Psoas muscle (tissue), 8 donors: ENCODE results near the gene ZFP69B. TPM values are rescaled to one million over a fixed set of nuclear protein-coding genes. Genes with fewer than 3 reads are reported as not detected.
A peak's percentile ranks its signal among the peaks of the same experiment; 100 is the strongest.

Source experiments
- ATAC-seq, 4 donors: fragments of 200-7000 bp; cut with Tn5 transposase; one replicate each; pipeline ENCODE4 v1.9.1; 2020; ENCODE audit warnings: moderate library complexity in 3 of 4, mild to moderate bottlenecking in 2 of 4
- DNase-seq, 2 donors: peaks; one replicate each; pipeline ENCODE4 v3.0.0-alpha.2; 2020
- H3K27ac ChIP-seq: fragments of 200-600 bp; one replicate; pipeline ENCODE4 v1.8.0; 2022
- H3K27me3 ChIP-seq, 3 donors: fragments of 200-600 bp in 1 of 3; one replicate each; pipeline versions ENCODE4 v1.6.1 to v1.8.0; 2013 to 2022; ENCODE audit warnings: low read length in 2 of 3, mild to moderate bottlenecking in 2 of 3, moderate library complexity in 1 of 3; ENCODE audit not compliant: insufficient read depth in 3 of 3
- H3K36me3 ChIP-seq, 2 donors: fragments of 200-600 bp in 1 of 2; one replicate each; pipeline versions ENCODE4 v1.6.1 to v1.8.0; 2013 to 2022; ENCODE audit warnings: low read depth in 1 of 2, mild to moderate bottlenecking in 1 of 2, moderate library complexity in 1 of 2; ENCODE audit not compliant: insufficient read depth in 1 of 2
- H3K4me1 ChIP-seq: fragments of 200-600 bp; one replicate; pipeline ENCODE4 v1.8.0; 2022
- H3K4me3 ChIP-seq: fragments of 200-600 bp; one replicate; pipeline ENCODE4 v1.8.0; 2022; ENCODE audit warnings: mild to moderate bottlenecking
- H3K9me3 ChIP-seq: fragments of 200-600 bp; one replicate; pipeline ENCODE4 v1.8.0; 2022
- CTCF ChIP-seq: fragments of 200-600 bp; IDR thresholded peaks from one replicate; pipeline ENCODE4 v1.8.0; 2022; ENCODE audit warnings: antibody characterized with exemption
- WGBS, 3 donors: extraction: QIAGEN DNeasy Blood & Tissue Kit; methylation state at CpG; one replicate each; pipeline versions ENCODE4 v1.1.6 to v1.1.7; 2013; 5-methylcytosine and 5-hydroxymethylcytosine counted together
- intact Hi-C, 2 donors: fragments of 100-400 bp; cut with DNase I; formaldehyde crosslinking; loops; one replicate each; pipeline versions ENCODE4 v1.11.0 to v1.14.2; 2022
- polyA plus RNA-seq, 3 donors: library from polyadenylated mRNA; stranded (reverse); fragments of 200-250 nt; gene quantifications; one replicate each; pipeline ENCODE4 v1.2.3, GENCODE V29; 2013
- total RNA-seq, 4 donors: library from RNA; stranded (reverse); fragmentation: NEBNext Ultra II Directional in 2 of 4; extraction: Animal tissue kit (Norgen Biotek cat#: 25700) in 2 of 4; gene quantifications; one replicate each; pipeline versions ENCODE4 v1.2.1 to v1.2.4, GENCODE V29; 2021 to 2023
- donor health status: healthy with polysubstance abuse.
- donor health status: DM: no; HTN: no; CAD: no; lungs with moderate emphysema.
- donor health status: Bipolar disorder and iron deficiency.
- donor health status: healthy.
- donor health status: DM: yes; HTN: yes; CAD: no.
- donor health status: DM: no; HTN: no; CAD: no.
- donor health status: DM: no; HTN: no; CAD: no.
- donor health status: DM: yes; HTN: yes; CAD: no.

Gene ZFP69B
- total and polyA plus RNA-seq, 7 donors = 0.25 to 1.4 (median 0.54) TPM

GRCh38 chr1:40476924-40477677, 26.8 kb downstream of the ZFP69B start, which contains the start of gene ZFP69:
TSS of gene ZFP69 (plus strand) at chr1:40477290. CDS start at chr1:40479362, 2,072 bp downstream.
- WGBS, 3 donors = 0% methylated on average over 47 to 65 of the region's 65 CpGs
- Histone ChIP-seq H3K4me1 (peaks cover 5% of the 10 kb centered on the region), H3K27ac (peak within 1 kb of the TSS; percentile 30), H3K4me3 (peak within 1 kb of the TSS; percentile 78), H3K9me3 (peaks cover 20% of the 10 kb centered on the region), H3K27me3 (peaks cover 0 to 35% (median 0%) of the 10 kb centered on the region in 3 donors), H3K36me3 (no peaks in the 10 kb centered on the region)
- no peak for TF ChIP-seq CTCF
- intact Hi-C loops = no loop called here
- peak; percentile 77 to 82 for DNase-seq
- peak; percentile 37 to 81 (median 68) for ATAC-seq

- no peaks in the 10 kb centered on the region for H3K36me3 ChIP-seq
- peak overlapping the region; percentile 78 for H3K4me3 ChIP-seq
- intact Hi-C loops = no loop called here
- H3K9me3 ChIP-seq = peaks cover 20% of the 10 kb centered on the region
- ATAC-seq = peak in 2 of 4 donors; percentile 30 to 32
- H3K27ac ChIP-seq = peak overlapping the region; percentile 30
- no peak for DNase-seq
- no peak for TF ChIP-seq CTCF
- H3K27me3 ChIP-seq = peaks cover 0 to 35% (median 0%) of the 10 kb centered on the region in 3 donors
- 1 to 2% (median 1%) methylated on average over 17 of the region's 17 CpGs for WGBS, 3 donors
- peaks cover 5% of the 10 kb centered on the region for H3K4me1 ChIP-seq
These were observed 27.4 kb downstream of the ZFP69B start for GRCh38 chr1:40477678-40478053.

- intact Hi-C loops = no loop called here
- 26 to 37% (median 36%) methylated on average over 2 of the region's 2 CpGs for WGBS, 3 donors
- ATAC-seq (no peak), DNase-seq (no peak)
- Histone ChIP-seq H3K4me1 (peaks cover 5% of the 10 kb centered on the region), H3K4me3 (peak overlapping the region; percentile 78), H3K27me3 (peaks cover 0 to 35% (median 0%) of the 10 kb centered on the region in 3 donors), H3K36me3 (no peaks in the 10 kb centered on the region), H3K27ac (no peak overlapping the region), H3K9me3 (peaks cover 16% of the 10 kb centered on the region)
- TF ChIP-seq CTCF = no peak
These were observed 28.0 kb downstream of the ZFP69B start for GRCh38 chr1:40478276-40478675.

- H3K27me3 ChIP-seq = peaks cover 0 to 31% (median 0%) of the 10 kb centered on the region in 3 donors
- H3K4me3 ChIP-seq = no peak overlapping the region
- DNase-seq = no peak
- H3K4me1 ChIP-seq = peaks cover 5% of the 10 kb centered on the region
- ATAC-seq = no peak
- no peak for TF ChIP-seq CTCF
- intact Hi-C loops = no loop called here
- no peak overlapping the region for H3K27ac ChIP-seq
- peaks cover 19% of the 10 kb centered on the region for H3K9me3 ChIP-seq
- WGBS, 3 donors = 81 to 89% (median 83%) methylated on average over 4 of the region's 4 CpGs
- no peaks in the 10 kb centered on the region for H3K36me3 ChIP-seq
These were observed 28.9 kb downstream of the ZFP69B start for GRCh38 chr1:40479156-40479555.
